Neural crest cell (in vitro differentiated cells): ENCODE data around the gene PRF1. TPM values are rescaled to one million over a fixed set of nuclear protein-coding genes. Genes with fewer than 3 reads are reported as not detected.
A peak's percentile ranks its signal among the peaks of the same experiment; 100 is the strongest.

Experiments
- DNase-seq: peaks from one replicate; pipeline ENCODE4 v3.0.0; 2021; ENCODE audit warnings: low read depth, mixed read lengths, low spot score
- H3K27ac Mint-ChIP-seq: one replicate; pipeline ENCODE4 v1.8.0; 2021; ENCODE audit warnings: mild to moderate bottlenecking, mixed read lengths; ENCODE audit not compliant: unreplicated experiment
- H3K27me3 Mint-ChIP-seq: 2 replicates; pipeline ENCODE4 v1.8.0; 2021; ENCODE audit warnings: low read depth, mild to moderate bottlenecking, mixed read lengths
- H3K36me3 Mint-ChIP-seq: 2 replicates; pipeline ENCODE4 v1.8.0; 2021; ENCODE audit warnings: low read depth, mild to moderate bottlenecking, mixed read lengths
- H3K4me1 Mint-ChIP-seq: 2 replicates; pipeline ENCODE4 v1.8.0; 2021; ENCODE audit warnings: mixed read lengths
- H3K4me3 Mint-ChIP-seq: one replicate; pipeline ENCODE4 v1.8.0; 2021; ENCODE audit warnings: mild to moderate bottlenecking, mixed read lengths
- H3K9me3 Mint-ChIP-seq: 2 replicates; pipeline ENCODE4 v1.8.0; 2021; ENCODE audit warnings: mixed read lengths
- total RNA-seq: library from RNA; stranded (reverse); gene quantifications from 2 replicates; pipeline ENCODE4 v1.2.1, GENCODE V29; 2021
- TF ChIP-seq, protein P1 (sequence below): fragments of 200-600 bp; sonication (generic); conservative IDR thresholded peaks from 2 replicates; pipeline ENCODE4 v1.5.0; 2021; ENCODE audit warnings: antibody characterized with exemption, mild to moderate bottlenecking

PRF1 gene
- total RNA-seq, 1 donor from 2014 or later, result not detected

DNA sequence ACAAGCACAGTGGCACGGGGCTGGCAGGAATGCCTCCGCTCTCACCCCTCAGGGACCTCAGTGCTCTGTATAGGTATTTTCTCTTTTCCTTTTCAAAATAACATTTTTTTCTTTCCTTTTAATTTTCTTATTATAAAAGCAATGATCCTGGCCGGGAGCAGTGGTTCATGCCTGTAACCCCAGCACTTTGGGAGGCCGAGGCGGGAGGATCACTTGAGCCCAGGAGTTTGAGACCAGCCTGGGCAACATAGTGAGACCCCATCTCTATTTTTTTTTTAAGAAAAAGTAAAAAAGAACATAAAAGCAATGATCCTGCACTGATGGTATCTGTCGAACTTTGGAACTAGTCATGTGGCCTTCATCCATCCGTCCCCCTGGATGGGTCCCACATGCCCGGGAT lies 3.2 kb downstream of the PRF1 start:
- H3K27ac Mint-ChIP-seq, result peak overlapping the region; percentile 50
- H3K27me3 Mint-ChIP-seq, result no peaks in the 10 kb centered on the region
- H3K4me3 Mint-ChIP-seq, result no peak overlapping the region
- peaks cover 7% of the 10 kb centered on the region for H3K4me1 Mint-ChIP-seq
- no peaks in the 10 kb centered on the region for H3K9me3 Mint-ChIP-seq
- TF ChIP-seq, protein P1, sequence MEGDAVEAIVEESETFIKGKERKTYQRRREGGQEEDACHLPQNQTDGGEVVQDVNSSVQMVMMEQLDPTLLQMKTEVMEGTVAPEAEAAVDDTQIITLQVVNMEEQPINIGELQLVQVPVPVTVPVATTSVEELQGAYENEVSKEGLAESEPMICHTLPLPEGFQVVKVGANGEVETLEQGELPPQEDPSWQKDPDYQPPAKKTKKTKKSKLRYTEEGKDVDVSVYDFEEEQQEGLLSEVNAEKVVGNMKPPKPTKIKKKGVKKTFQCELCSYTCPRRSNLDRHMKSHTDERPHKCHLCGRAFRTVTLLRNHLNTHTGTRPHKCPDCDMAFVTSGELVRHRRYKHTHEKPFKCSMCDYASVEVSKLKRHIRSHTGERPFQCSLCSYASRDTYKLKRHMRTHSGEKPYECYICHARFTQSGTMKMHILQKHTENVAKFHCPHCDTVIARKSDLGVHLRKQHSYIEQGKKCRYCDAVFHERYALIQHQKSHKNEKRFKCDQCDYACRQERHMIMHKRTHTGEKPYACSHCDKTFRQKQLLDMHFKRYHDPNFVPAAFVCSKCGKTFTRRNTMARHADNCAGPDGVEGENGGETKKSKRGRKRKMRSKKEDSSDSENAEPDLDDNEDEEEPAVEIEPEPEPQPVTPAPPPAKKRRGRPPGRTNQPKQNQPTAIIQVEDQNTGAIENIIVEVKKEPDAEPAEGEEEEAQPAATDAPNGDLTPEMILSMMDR, result no peak
- H3K36me3 Mint-ChIP-seq, result no peaks in the 10 kb centered on the region
- no peak for DNase-seq

DNA sequence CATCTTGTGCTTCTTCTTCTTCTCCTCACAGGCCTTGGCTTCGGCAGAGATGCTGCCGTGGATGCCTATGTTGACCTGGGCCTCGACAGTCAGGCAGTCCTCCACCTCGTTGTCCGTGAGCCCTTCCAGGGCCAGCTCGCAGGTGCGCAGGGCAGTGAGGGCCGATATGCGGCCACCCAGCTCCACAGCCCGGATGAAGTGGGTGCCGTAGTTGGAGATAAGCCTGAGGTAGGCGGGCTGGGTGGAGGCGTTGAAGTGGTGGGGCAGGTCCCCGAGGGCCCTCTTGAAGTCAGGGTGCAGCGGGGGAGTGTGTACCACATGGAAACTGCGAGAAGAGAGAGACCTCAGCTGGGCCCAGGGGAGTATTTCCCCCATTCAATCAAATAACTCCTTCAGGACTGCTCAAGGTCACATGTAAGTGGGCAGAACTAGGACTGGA lies 3.7 kb downstream of the PRF1 start:
- Mint-ChIP-seq H3K4me1 (peaks cover 7% of the 10 kb centered on the region), H3K36me3 (no peaks in the 10 kb centered on the region), H3K9me3 (no peaks in the 10 kb centered on the region), H3K27ac (no peak overlapping the region), H3K27me3 (no peaks in the 10 kb centered on the region), H3K4me3 (no peak overlapping the region)
- TF ChIP-seq, protein P1, result no peak
- DNase-seq, result no peak

DNA sequence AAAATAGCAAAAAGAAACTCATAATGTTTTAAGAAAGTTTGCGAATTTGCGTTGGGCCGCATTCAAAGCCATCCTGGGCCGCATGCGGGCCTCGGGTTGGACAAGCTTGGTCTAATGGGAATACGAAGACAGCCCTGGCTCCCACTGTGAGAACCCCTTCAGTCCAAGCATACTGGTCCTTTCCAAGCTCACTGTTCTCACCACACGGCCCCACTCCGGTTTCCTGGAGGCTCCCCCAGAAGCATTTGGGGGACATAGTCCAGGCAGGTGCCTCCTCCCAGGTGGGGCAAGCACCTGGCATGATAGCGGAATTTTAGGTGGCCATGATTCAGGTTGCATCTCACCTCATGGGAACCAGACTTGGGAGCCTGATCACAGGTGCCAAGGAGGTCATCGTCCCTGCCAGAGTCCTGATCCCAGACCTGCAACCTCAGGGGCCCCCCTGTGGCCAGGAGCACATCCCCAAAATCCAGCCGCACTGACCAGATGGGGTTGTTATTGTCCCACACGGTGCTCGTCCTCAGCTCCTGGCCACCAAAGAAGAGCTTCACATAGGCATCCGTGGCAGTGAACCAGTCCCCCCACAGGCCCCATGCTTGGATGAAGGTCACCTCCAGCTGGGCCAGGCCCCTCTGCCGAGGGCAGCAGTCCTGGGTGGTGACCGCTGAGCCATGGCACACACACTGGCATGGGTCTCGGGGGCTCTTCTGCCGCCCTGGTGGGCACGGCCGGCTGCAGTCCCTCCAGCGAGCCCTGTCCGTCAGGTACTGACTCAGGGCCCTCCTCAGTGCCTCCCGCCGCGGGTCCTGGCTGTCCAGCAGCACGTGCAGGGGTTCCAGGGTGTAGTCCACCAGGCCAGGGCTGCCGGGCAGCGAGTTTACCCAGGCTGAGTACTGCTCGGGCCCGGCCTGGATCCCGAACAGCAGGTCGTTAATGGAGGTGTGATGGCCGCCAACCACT lies 4.4 kb downstream of the PRF1 start:
- TF ChIP-seq, protein P1, result no peak
- Mint-ChIP-seq H3K27me3 (no peaks in the 10 kb centered on the region), H3K4me1 (peaks cover 7% of the 10 kb centered on the region), H3K27ac (no peak overlapping the region), H3K36me3 (no peaks in the 10 kb centered on the region), H3K4me3 (no peak overlapping the region), H3K9me3 (no peaks in the 10 kb centered on the region)
- DNase-seq, result no peak

DNA sequence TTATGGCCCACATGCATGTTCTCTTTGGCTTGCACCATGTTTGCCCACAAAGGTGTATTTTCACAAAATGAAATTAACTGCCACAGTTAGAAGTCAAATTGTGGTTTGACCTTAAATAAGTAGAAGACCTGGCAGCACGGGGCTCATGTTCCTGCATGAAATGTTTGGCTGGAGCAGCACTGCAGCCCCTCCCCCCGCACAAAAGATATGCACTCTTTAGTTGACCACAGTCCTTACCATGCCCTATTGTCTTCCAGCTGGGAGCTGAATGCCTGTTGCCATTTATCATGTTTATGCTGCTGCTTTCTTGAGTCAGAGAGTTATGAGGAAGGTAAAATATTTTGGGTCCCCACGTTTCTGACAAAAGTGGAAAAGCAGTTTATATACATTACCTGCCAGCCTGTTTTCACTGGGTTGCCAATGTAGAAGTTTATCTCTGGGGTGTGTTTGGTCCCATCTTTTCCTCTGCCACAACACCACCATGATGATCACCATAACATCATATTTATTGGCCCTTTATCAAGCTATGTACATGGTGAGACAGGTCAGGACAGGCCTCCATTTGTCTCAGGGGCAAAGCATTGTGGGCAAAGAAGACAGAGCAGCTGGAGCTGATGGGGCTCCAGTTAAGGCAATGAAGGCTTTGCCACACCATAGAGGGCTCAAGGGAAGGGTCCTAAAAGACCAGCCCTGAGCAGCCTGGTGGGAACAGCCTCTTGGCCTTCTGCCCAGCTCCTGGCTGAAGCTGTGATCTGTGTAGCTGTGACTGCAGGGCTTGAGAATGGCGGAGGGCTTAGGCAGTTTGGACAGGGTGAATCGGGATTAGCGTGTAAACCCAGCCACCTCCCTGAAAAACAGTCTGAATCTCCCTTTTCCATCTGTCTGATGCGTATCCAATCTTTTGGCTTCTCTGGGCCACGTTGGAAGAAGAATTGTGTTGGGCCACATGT lies 5.4 kb downstream of the PRF1 start:
- no peak overlapping the region for H3K27ac Mint-ChIP-seq
- TF ChIP-seq, protein P1, result no peak
- no peaks in the 10 kb centered on the region for H3K9me3 Mint-ChIP-seq
- peaks cover 7% of the 10 kb centered on the region for H3K4me1 Mint-ChIP-seq
- H3K27me3 Mint-ChIP-seq, result no peaks in the 10 kb centered on the region
- no peaks in the 10 kb centered on the region for H3K36me3 Mint-ChIP-seq
- no peak overlapping the region for H3K4me3 Mint-ChIP-seq
- no peak for DNase-seq

DNA sequence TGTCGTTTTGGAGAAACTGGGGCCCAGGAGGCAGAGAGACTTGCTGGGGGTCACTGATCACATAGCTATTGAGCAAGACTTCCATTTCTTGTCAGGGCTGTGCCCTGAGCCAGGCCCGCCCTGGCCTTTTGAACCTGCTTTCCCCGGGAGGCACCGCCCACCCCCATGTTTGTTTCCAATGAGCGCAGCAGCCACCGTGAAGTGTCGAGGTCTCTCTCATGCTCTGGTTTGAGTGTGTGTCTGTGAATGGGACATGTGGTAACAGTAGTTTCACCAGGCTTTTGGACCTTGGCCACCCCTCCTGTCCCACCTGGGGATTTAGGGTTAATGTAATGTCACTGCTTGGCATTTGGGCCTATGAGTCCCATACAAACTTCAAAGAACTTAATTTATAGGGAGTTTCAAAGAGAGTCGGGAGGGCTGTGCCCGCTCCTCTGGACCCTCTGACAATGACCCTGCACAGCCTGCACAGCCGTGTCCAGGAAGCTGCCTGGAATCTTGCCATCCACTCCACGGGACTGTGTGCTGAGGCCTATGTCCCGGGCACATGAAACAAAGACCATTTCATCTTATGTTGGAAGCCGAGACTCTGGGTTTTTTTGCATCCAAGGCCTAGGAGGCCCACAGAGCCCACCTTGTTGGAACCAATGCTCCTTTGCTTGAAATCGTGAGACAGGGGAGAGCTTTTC lies 6.3 kb downstream of the PRF1 start:
- no peak overlapping the region for H3K4me3 Mint-ChIP-seq
- peaks cover 7% of the 10 kb centered on the region for H3K4me1 Mint-ChIP-seq
- DNase-seq, result no peak
- H3K9me3 Mint-ChIP-seq, result no peaks in the 10 kb centered on the region
- H3K36me3 Mint-ChIP-seq, result no peaks in the 10 kb centered on the region
- H3K27ac Mint-ChIP-seq, result no peak overlapping the region
- no peaks in the 10 kb centered on the region for H3K27me3 Mint-ChIP-seq
- TF ChIP-seq, protein P1, result no peak
